Fibroblast of skin of scalp (primary cell): Measurements from ENCODE around the gene ABR.
"Not testable (repeated sequence)": the region's sequence is repeated elsewhere in the genome, so short reads cannot be mapped to it uniquely, and the experiment has no call there.

Experiments used
- DNase-seq: peaks from one replicate; pipeline ENCODE4 v3.0.0-alpha.2; 2013

ABR gene

DNA sequence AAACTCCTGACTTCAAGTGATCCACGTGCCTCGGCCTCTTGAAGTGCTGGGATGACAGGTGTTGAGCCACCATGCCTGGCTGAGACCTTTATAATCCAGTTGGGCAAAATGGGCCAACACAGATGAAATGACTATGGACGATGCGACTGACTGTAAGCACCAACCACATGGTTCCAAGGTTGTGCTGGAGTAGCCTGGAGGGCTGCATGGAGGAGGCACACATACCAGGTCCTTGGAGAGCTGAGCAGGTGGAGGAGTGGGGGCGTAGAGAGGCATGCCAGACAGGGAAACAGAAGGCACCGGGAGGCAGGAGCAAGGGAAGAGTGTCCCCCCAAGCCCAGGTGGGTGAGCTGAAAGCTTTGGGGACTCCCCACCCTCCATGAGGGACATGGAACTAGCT is 85.2 kb downstream of the ABR start:
- DNase-seq: no peak

DNA sequence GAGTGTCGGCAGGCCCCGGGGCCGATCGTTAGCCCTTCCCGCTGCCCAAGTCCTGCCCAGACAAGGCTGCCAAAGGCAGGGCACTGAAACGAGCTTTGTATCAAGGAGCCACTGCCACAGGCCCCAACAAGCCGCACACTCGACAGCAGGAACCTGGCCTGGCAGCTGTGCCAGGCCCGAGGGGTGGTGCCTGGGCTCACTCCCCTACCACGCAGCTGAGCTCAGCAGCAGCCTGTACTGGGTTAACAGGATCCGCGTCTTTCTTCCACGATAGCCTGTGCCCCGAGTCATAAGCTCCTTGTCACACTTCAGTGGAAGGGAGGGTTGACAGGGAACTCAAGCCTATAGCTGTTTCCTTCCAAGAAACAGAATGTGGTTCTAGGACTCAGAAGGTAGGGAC is 87.9 kb downstream of the ABR start:
- DNase-seq: no peak

DNA sequence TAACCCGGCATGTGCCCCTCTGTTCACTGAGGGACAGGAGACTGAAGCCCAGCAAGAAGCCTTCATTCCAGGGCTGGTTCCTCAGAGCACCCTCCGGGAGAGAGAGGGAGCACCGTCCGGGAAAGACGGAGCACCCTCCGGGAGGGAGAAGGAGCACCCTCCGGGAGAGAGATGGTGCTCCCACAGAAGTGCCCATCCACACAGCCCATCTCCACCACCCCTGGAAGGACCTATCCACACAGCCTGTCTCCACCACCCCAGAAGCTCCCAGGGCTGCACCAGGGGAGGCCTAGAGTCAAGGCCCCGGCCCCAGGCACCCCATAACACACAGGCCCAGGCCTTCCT is 88.6 kb downstream of the ABR start:
- DNase-seq: no peak

DNA sequence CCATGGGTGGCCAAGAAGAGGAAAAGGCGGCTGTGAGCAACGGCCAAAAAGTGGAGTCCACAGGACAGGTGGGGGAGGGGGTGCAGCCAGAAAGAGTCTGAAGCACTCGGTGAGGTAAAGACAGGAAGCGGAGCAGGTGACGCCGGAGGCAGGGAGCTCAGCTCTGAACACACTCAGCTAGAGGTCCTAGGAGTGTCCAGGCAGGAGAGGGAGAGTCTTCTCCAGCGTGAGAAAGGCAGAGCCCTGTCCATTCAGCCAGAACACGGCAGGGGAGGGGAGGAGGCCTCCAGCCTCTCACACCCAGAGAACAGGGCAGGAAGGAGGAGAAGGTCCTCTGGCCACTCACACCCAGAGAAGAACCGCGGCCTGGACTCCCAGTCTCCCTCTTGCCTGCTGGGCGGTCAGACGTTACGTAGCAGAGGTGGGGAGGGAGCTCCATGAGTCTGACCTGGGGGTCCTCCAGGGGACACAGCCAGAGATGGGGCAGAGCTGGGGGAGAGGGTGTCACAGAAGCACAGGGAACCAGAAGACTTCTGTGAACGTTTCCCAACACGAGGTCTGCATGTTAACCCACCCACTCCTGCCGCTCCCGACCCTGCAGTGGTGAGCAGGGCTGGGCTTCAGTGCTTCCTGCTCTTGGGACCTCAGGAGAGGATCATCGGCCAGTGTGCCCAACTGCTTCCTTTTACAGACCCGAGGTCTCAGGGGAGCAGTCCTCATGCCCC is 89.2 kb downstream of the ABR start:
- DNase-seq: no peak

DNA sequence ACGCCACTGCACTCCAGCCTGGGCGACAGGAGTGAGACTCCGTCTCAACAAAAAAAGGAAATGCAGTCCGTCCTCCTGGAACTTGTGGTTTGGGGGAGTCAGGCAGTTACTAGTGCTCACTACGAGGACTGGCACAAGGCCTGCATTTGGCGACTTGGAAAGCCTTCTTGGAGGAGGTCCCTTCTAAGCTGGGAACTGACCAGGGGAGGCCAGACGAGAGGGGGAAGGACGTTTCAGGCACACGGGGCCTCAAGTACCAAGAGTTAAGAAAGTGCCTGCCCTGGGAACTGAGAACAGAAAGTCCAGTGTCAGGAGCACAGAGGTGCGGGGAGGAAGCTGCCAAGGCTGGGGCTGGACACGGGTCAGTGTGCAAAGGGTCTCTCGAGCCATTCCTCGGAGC is 89.9 kb downstream of the ABR start:
- DNase-seq: no peak

DNA sequence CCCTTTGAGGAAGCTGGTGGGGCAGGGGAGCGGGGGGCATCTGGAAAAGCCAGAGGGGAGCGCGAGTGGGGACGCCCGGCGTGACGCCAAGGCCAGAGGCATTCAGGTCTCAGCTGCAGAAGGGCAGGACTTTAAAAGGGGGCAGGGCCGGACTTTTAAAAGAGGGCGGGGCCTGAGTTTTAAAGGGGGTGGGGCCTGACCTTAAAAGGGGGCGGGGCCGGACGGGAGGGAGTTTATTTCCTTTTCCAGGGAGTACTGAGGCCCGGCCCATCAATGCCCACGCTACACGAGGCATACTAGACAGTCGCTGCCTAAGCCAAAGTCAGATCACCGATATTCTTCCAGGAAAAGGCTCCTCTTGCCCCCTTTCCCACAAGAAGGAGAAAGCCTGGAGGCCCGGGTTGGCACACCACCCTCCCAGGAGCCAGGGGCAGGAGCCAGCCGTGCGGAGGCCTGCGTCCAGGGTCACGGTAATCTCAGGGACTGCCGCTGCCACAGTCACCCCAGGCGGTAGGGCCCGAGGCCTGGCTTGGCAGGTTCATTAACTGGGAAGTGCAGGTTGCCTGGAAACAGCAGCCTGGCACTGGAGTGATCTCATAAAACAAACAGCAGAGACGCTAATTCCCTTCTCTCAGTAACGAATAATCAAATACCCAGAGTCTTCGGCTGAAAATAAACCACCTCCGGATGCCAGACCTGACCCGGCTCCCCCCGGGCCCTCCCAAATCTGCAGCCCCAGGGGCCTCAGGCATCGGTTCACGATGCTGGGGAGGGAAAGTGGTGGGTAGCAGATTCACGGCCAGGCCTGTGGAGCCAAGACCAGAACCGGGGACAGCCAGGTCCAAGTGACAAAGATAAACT is 92.2 kb downstream of the ABR start:
- no peak for DNase-seq

DNA sequence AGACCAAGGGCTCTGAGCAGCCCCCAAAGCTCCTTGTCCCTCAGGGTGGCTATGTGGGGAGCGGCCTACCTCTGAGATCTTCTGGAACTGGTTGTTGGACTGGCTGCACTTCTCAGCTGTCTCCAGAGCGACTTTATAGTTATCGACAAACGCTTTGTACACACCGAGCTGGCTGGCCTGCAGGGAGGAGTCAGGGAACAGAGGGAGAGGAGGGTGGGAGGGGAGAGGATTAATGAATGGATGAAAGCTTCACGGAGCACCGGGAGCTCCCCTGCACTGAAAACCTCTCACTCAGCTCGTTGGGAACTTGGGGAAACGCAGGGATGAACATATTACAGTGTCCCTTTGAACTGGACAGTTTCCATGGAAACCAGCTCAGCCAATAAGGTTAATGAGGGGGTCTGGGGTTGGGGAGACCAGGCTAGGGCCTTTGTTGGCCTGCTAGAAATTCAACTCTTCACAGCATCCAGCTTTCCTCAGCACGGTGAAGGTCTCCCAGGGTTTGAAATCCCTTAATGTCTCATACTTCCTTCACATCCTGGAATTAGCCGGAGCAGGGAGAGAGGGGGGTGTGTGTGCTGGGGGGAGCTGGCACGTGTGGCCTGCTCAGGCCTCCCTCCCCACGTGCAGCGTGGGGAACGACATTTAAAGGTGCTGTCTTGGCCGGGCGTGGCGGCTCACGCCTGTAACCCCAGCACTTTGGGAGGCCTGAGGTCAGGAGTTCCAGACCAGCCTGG is 96.2 kb downstream of the ABR start:
- DNase-seq: peak; percentile 55

DNA sequence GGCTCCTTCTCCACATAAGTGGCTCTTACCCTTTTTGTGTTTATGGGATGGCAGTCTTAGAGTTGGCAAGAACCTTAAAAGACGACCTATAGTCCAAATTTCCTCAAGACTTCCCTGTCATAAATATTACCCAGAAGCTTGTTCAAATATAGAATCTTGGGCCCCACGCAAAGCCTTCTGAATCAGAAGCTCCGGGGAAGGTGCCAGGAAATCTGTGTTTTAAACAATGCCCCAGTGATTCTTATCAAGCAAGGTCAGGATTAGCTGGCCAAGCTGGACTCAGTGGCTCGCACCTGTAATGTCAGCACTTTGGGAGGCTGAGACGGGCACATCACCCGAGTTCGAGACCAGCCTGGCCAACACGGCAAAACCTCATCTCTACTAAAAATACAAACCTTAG is 97.2 kb downstream of the ABR start:
- no peak for DNase-seq

DNA sequence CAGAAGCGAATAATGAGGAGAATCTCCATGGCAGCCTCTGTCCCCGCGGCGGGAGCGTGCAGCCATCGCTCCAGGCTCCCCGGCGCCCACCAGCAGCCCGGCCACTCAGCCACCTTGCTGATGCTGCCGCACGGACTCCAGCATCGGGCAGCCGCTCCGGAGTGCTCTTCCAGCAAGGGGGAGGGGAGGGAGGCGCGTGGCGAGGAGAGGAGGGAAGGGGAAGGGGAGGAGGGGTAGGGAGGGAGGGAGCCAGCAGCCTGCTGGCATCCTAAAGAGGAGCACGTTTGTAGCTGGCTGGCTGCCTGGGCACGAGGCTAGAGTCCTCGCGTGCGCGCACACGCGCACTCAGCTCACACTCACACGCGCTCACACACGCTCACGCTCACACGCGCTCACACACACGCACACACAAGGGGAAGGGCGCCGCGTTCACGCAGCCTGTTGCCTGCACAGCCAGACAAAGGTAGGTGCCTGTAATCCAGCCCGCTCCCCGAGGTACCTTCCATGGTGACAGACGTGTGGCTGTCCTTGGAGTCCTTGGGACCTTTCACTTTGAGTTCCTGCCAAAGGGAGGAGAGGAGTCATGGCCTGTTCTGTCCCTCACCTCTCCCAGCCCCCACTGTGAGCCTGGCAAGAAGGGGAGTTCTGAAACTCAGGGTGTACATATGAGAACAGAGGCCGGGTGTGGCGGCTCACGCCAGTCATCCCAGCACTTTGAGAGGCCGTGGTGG is 100.8 kb downstream of the ABR start:
- DNase-seq: peak; percentile 38

DNA sequence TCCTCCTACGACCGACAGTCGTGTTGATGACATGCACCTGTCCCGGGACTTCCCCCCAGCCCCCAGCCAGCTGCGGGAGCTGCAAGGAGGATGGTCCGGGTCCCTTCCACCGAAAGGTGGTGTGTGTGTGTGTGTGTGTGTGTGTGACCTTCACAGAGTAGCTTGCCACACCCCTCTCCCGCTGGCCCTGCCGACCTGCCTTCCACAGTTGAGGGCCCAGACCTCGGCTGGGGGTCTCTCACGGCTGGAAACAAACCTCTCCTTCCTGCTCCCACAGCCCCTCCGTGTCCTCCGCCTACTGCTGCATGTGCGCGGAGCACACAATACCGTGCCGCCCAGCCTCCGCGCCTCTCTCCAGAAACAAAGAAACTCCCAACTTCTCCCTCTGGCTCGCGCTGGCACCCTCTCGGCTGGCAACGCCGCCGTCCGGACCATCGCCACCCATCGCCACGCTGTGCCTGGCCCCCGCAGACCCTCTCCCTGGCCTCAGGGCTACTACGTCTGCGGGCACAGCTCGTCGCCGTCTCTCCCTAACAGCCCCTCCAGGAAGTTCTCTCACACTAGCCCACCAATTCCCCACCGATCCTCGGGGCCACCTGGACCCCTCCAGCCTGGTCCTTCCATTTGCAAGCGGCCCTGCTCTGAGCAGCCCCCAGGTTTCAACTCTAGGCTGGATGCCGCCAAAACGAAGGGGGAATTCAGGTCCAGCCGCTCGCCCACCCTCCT is 101.6 kb downstream of the ABR start:
- DNase-seq: no peak

DNA sequence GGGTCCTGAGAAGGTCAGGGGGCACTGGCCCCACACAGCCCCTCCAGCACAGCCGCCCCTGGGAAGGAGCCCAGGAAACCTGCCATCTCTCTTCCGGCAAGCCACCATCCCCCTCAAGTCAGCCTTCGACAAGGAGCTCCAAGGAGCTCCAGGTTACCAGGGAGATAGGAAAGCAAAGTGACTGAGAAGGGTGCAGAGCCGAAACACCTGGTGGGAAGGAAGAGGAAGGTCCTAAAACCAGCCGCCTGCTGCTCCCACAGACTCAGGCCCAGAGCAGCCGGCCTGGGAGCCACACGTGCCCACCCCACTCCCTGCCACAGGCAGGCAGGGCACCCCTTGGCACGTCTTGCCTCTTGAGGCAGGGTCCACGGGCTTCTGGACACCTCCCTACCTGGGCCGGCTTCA is 102.2 kb downstream of the ABR start:
- no peak for DNase-seq

DNA sequence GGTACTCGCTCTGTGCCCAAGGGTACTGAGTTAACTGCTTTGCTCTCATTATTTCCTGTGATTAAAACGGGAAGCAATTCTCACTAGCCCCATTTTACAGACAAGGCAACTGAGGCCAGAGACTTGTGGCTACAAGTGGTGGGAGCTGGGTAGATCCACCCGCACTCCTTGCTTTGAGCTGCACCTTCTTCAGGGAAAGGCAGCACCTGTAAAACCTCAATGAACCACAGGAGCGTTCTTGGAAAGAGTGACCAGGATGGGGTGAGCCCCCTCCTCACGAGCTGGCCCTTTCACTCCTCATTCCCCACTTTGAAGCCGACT is 102.8 kb downstream of the ABR start:
- no peak for DNase-seq

DNA sequence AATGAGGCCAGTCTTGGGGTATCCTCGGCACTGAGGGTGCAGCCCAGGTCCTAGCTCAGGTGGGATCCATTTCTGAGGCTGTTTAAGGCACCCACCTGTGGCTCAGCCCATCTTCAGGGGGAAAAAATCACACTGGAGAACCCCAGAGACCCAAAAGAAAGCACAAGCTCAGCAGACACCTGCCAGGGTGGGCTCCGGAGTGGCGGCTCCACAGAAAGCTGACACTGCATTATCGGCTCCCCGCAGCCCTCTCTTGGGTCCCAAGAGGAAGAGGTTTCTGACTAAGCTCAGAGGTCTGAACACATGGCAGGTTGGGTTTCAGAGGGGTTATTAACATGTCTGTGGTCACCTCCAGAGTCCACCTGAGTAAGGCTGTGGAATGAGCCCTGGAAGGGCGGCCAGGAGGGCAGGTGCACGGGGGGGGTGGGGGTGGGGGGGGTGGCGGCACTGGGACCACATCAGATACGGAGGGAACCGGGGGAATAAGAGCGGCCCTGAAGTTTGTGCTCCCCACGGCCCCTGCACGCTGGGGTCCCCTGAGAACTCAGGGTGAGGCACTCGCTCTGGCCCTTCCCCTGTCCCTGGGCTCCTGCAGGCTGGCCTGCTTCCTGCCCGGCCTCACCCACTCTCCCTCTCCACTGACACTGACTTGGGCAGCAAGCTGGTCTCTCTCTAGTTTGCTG is 103.3 kb downstream of the ABR start:
- no peak for DNase-seq

DNA sequence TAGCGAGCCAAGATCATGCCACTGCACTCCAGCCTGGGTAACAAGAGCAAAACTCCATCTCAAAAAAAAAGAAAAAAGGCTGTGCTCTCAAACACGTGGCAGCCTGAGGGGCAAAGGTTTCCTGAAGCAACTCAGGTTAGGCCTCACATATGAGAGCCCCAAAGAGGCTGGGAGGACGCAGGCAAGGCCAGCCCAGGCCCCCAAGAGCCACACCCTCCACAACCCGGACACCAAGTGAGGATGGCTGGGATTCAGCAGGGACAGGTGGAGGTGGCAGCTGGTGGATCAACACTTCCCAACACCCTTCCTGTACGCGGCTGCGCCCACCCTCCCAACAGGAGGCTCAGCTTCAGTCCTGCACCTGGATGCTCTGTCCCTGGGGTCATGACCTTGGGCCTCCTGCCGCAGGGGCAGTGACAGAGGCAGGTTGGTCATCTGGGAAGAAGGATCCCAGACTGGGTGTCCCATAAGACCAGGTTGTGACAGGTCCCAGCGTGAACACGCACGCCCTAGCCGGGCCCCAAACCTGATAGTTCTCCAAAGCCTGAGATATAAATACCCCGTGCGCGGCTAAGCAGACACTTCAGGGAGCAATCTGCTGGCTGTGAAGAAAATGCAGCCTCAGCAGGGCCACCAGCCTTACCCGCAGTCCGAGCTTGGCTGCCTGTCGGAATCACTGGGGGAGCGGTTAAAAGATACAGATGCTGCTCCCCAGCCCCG is 104.7 kb downstream of the ABR start:
- no peak for DNase-seq

DNA sequence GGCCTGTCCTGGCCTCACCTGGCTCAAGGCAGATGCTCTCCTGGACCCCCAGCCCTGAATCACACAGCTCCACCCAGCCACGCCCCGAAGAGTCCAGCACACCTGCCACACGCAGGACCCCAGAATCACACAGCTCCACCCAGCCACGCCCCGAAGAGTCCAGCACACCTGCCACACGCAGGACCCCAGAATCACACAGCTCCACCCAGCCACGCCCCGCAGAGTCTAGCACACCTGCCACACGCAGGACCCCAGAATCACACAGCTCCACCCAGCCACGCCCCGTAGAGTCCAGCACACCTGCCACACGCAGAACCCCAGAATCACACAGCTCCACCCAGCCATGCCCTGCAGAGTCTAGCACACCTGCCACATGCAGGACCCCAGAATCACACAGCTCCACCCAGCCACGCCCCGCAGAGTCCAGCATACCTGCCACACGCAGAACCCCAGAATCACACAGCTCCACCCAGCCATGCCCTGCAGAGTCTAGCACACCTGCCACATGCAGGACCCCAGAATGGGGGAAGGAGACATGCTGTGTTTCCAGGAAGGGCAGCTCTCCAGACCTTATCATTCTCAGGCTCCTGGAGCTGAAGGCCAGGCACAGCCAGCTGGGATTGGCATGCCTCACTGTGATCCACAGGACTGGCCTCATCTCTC is 105.7 kb downstream of the ABR start:
- DNase-seq: not testable (repeated sequence)

DNA sequence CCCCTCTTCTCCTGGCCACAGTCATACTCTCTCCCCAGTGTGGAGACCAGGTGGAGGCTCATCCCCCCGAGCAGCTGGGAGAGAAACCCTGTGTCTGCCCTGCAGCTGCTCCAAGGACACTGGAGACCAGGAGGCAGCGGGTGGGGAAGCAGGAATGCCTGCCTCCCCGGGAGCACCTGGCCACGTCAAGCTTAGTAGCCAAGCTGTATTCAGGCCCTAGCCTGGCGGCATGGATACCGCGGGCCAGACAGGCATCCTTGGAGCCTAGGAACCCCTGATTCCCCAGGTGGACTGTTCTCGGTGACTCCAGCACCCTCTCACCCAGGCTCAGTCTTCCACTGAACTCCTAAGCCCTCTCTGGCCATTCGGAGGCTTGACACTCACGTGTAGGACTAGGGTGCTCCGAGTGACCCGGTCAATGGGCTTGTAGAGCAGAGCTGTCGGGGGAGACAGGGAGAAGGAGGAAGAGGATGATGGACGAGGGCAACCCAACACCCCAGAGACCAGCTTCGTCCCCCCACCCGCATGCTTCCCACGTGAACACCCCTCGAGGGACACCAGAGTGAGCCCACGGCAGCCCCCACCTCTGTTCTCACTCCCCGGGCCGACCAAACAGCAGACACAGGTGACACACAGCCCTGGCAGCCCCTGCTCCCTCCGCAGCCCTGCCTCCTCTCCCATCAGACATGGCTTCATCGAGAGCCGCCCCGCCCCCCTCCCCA is 106.4 kb downstream of the ABR start:
- no peak for DNase-seq

DNA sequence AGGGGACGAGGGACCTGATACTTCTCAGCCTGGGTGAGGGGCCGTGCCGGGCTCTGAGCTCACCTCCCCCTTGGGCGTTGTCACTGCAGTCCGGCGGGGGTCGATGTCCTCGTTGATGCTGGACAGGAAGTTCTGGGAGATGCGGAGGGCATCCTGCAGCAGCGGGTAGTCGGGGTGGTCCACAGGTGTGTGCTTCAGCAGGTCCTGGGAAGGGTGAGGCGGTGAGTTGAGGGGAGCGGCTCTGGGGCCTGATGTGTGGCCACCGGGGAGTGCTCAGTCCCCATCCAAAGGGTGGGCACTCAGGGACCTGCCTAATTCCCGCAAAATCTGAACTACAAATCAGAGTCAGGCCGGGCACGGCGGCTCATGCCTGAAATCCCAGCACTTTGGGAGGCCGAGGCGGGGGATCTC is 107.2 kb downstream of the ABR start:
- no peak for DNase-seq

DNA sequence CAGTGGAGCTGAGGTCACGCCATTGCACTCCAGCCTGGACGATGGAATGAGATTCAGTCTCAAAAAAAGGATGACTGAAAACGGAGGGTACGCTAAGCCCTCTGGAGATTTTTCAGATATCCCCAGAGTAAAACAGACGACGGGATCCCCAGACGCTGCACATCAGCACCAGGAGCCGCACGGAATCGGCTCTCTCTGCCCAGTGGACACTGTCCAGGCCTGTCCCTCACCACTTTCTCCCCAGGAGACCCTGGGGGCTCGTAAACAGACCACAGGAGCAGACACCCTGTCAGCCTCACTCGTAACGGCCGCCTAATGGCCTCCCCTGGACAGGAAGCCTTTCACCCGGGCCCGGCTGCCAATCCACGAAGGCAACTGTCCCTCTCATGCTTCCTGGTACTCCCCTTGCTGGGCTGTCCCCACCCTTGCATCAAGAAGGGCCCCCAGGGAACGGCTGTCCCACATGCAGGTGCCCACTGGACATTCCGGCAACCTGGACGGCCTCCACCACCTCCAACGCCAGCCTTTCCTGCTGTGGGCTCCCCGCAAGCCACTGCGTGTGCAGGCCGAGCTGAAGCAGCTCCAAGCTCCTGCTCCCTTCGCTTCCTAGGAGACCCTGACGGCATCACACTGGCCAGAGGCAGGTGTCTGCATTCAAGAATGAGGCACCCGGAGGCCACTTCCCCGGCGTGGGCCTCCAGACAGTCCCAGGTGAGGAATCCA is 108.5 kb downstream of the ABR start:
- no peak for DNase-seq

DNA sequence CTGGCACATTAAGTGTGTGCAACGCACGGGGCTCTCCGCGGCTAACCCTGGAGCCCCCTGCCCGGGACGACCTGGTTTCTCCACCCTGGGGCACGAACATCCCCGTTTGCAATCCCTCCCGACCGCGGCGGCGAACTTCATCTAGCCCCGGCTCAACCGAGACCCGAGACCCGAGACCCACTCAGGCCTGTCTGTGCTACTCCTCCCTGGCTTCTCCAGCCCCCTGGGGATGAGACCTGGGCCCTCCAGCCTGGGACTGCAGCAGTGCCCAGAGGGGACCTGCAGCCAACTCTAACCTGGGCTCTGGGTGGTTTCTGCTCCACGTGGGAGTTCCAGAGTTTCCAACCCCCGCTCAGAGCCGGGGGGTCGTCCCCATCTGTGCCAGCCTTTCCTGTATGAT is 109.4 kb downstream of the ABR start:
- no peak for DNase-seq
